B cell (primary cell): ENCODE measurements around the gene NUCB2. TPM values are rescaled to one million over a fixed set of nuclear protein-coding genes. Genes with fewer than 3 reads are reported as not detected.
"Not testable (repeated sequence)": the region's sequence is repeated elsewhere in the genome, so short reads cannot be mapped to it uniquely, and the experiment has no call there.

Experiments
- ATAC-seq: fragments of 200-7000 bp; cut with Tn5 transposase; one replicate; pipeline ENCODE4 v1.10.0; 2021; ENCODE audit warnings: low read depth, mild to moderate bottlenecking, moderate number of reproducible peaks, moderate library complexity
- CTCF ChIA-PET: fragments of 350-600 bp; sonication (Branson Sonifier 250); formaldehyde crosslinking; loops from one replicate; lab custom pipeline; 2021; ENCODE audit warnings: antibody characterized with exemption, inconsistent platforms; lab: Charles Lee
- POLR2A ChIA-PET: fragments of 350-600 bp; sonication (Branson Sonifier 250); formaldehyde crosslinking; loops from one replicate; lab custom pipeline; 2021; ENCODE audit warnings: antibody characterized with exemption; lab: Charles Lee
- DNase-seq: peaks from one replicate; pipeline ENCODE4 v3.0.0; 2013
- H2AFZ ChIP-seq: 2 replicates; pipeline ENCODE4 v1.6.1; 2012; ENCODE audit warnings: mild to moderate bottlenecking, low read depth, low read length; ENCODE audit not compliant: insufficient read depth, poor library complexity, severe bottlenecking
- H3K27ac ChIP-seq, 2 donors: 1 replicate in 1 of 2; 2 replicates in 1 of 2; pipeline ENCODE4 v1.5.1; 2012 to 2013; ENCODE audit warnings: low read length in 2 of 2, mild to moderate bottlenecking in 2 of 2, moderate library complexity in 1 of 2
- H3K27me3 ChIP-seq, 4 experiments: fragments of 200-600 bp in 1 of 4; sonication (generic) in 1 of 4; replicated peaks in 1 of 4; 1 replicate in 2 of 4; 2 replicates in 2 of 4; pipeline versions ENCODE4 v1.6.1 to v1.7.0; 2013 to 2016; ENCODE audit warnings: low read length in 3 of 4, mild to moderate bottlenecking in 2 of 4, mixed read lengths in 1 of 4, moderate library complexity in 1 of 4; ENCODE audit not compliant: insufficient read depth in 4 of 4, control insufficient read depth in 3 of 4; ENCODE audit errors: control extremely low read depth in 1 of 4
- H3K36me3 ChIP-seq, 2 experiments: replicated peaks in 1 of 2; 1 replicate in 1 of 2; 2 replicates in 1 of 2; pipeline versions ENCODE4 v1.6.1 to v1.7.1; 2013; ENCODE audit warnings: low read length in 1 of 2; ENCODE audit not compliant: insufficient read depth in 2 of 2, control insufficient read depth in 1 of 2; ENCODE audit errors: control extremely low read depth in 1 of 2, extremely low read depth in 1 of 2
- H3K4me1 ChIP-seq, 2 donors: fragments of 200-600 bp in 1 of 2; sonication (generic) in 1 of 2; 1 replicate in 1 of 2; 2 replicates in 1 of 2; pipeline versions ENCODE4 v1.5.1 to v1.6.1; 2013 to 2017; ENCODE audit warnings: low read length in 2 of 2; ENCODE audit not compliant: control insufficient read depth in 2 of 2, insufficient read depth in 2 of 2
- H3K4me2 ChIP-seq: replicated peaks from 2 replicates; pipeline ENCODE3; 2012; ENCODE audit warnings: mild to moderate bottlenecking, low read depth, low read length; ENCODE audit not compliant: poor library complexity, severe bottlenecking
- H3K4me3 ChIP-seq, 5 experiments: fragments of 200-600 bp in 1 of 5; sonication (generic) in 1 of 5; 1 replicate in 3 of 5; 2 replicates in 2 of 5; pipeline versions ENCODE4 v1.5.1 to v1.7.0; 2011 to 2016; ENCODE audit warnings: low read length in 4 of 5, mild to moderate bottlenecking in 4 of 5, low read depth in 2 of 5, control low read depth in 1 of 5, moderate library complexity in 1 of 5; ENCODE audit not compliant: insufficient read depth in 1 of 5; ENCODE audit errors: control extremely low read depth in 1 of 5, extremely low read depth in 1 of 5
- H3K79me2 ChIP-seq: fragments of 200-600 bp; sonication (generic); one replicate; pipeline ENCODE4 v1.6.0; 2016; ENCODE audit warnings: low read length; ENCODE audit not compliant: control insufficient read depth, insufficient read depth
- H3K9ac ChIP-seq: fragments of 200-600 bp; sonication (generic); 2 replicates; pipeline ENCODE4 v1.6.1; 2017; ENCODE audit warnings: mild to moderate bottlenecking, low read length, moderate library complexity
- H3K9me3 ChIP-seq, 3 donors: one replicate each; pipeline versions ENCODE4 v1.6.1 to v1.7.1; 2013; ENCODE audit warnings: low read length in 2 of 3; ENCODE audit not compliant: control insufficient read depth in 2 of 3, insufficient read depth in 1 of 3; ENCODE audit errors: control extremely low read depth in 1 of 3
- H4K20me1 ChIP-seq: 2 replicates; pipeline ENCODE4 v1.6.0; 2012; ENCODE audit warnings: mild to moderate bottlenecking, low read length; ENCODE audit not compliant: insufficient read depth, control insufficient read depth, poor library complexity, severe bottlenecking
- H3K27ac Mint-ChIP-seq: one replicate; pipeline ENCODE4 v1.8.0; 2021; ENCODE audit warnings: mixed read lengths
- H3K27me3 Mint-ChIP-seq: one replicate; pipeline ENCODE4 v1.8.0; 2021; ENCODE audit warnings: mixed read lengths
- H3K4me1 Mint-ChIP-seq: one replicate; pipeline ENCODE4 v1.8.0; 2021; ENCODE audit warnings: mixed read lengths
- H3K4me3 Mint-ChIP-seq: one replicate; pipeline ENCODE4 v1.8.0; 2021; ENCODE audit warnings: mixed read lengths
- H3K9me3 Mint-ChIP-seq: one replicate; pipeline ENCODE4 v1.8.0; 2022; ENCODE audit warnings: mixed read lengths; ENCODE audit not compliant: insufficient read depth
- CTCF ChIP-seq: fragments of 200-600 bp; IDR thresholded peaks from one replicate; pipeline ENCODE4 v1.8.0; 2022; ENCODE audit warnings: antibody characterized with exemption, mild to moderate bottlenecking
- EZH2 ChIP-seq: IDR thresholded peaks from 2 replicates; pipeline ENCODE4 v1.6.1; 2012; ENCODE audit warnings: borderline replicate concordance, low read depth, mild to moderate bottlenecking, moderate library complexity, low read length; ENCODE audit not compliant: insufficient read depth, poor library complexity, severe bottlenecking
- WGBS: methylation state at CpG from one replicate; pipeline ENCODE4 v1.1.5; 2013; ENCODE audit warnings: missing lambda C conversion rate; ENCODE audit not compliant: insufficient coverage; 5-methylcytosine and 5-hydroxymethylcytosine counted together
- intact Hi-C: fragments of 100-400 bp; cut with micrococcal nuclease; formaldehyde crosslinking; loops from one replicate; pipeline ENCODE4 v1.10.0; 2022
- polyA plus RNA-seq: library from polyadenylated mRNA; depleted of rRNA; stranded (reverse); fragments of >200 nt; gene quantifications from 2 replicates; pipeline ENCODE4 v1.2.3, GENCODE V29; 2012
- total RNA-seq, 2 donors: library from RNA; stranded (reverse); fragments of 120-200 nt in 1 of 2; gene quantifications; 1 replicate in 1 of 2; 2 replicates in 1 of 2; pipeline versions ENCODE4 v1.2.3 to v1.2.4, GENCODE V29; 2013 to 2022

The NUCB2 gene
- total and polyA plus RNA-seq, 2 donors (not counting 1 experiment from before 2014, with no cell fraction given), result 1.8 to 6.8 TPM

- CTCF ChIA-PET, result no interaction called here
Observed at GRCh38 chr11:17233101-17233500, 43.4 kb upstream of the NUCB2 start.

GRCh38 chr11:17238377-17238776 is 38.2 kb upstream of the NUCB2 start:
- Histone ChIP-seq H3K79me2 (no peaks in the 10 kb centered on the region), H3K9ac (no peak overlapping the region), H3K36me3 (no peaks in the 10 kb centered on the region), H3K27ac (no peak overlapping the region), H3K4me1 (no peaks in the 10 kb centered on the region), H3K27me3 (peaks cover 0 to 3% (median 0%) of the 10 kb centered on the region in 4 experiments), H3K4me3 (no peak overlapping the region), H4K20me1 (no peaks in the 10 kb centered on the region), H3K4me2 (no peak overlapping the region), H2AFZ (no peak overlapping the region), H3K9me3 (no peaks in the 10 kb centered on the region)
- Mint-ChIP-seq H3K4me1 (no peaks in the 10 kb centered on the region), H3K27ac (no peak overlapping the region), H3K9me3 (no peaks in the 10 kb centered on the region), H3K27me3 (peaks cover 29% of the 10 kb centered on the region), H3K4me3 (no peak overlapping the region)
- intact Hi-C loops, result no loop called here
- ChIA-PET POLR2A (no interaction called here), CTCF (interaction anchor here (1.3 kb wide), 1 partner anchor 8 kb away, joined by 4 read pairs; no protein-coding TSS in a partner anchor)
- 83% methylated on average over 2 of the region's 3 CpGs for WGBS
- DNase-seq, result no peak
- no peak for ATAC-seq
- TF ChIP-seq CTCF, result no peak
- TF ChIP-seq EZH2, result no peak

More at GRCh38 chr11:17233101-17233500, 43.4 kb upstream of the NUCB2 start:
- TF ChIP-seq CTCF, result no peak
- no peak for TF ChIP-seq EZH2
- Histone ChIP-seq H3K27me3 (no peaks in the 10 kb centered on the region), H3K4me2 (no peak overlapping the region), H3K4me1 (peaks cover 4 to 17% of the 10 kb centered on the region in 2 donors), H3K9ac (no peak overlapping the region), H4K20me1 (no peaks in the 10 kb centered on the region), H3K4me3 (no peak overlapping the region), H2AFZ (no peak overlapping the region), H3K36me3 (no peaks in the 10 kb centered on the region), H3K9me3 (peaks cover 0 to 2% (median 0%) of the 10 kb centered on the region in 3 donors), H3K27ac (no peak overlapping the region), H3K79me2 (no peaks in the 10 kb centered on the region)
- Mint-ChIP-seq H3K9me3 (no peaks in the 10 kb centered on the region), H3K4me1 (peaks cover 11% of the 10 kb centered on the region), H3K27ac (no peak overlapping the region), H3K27me3 (peaks cover 4% of the 10 kb centered on the region), H3K4me3 (no peak overlapping the region)
- intact Hi-C loops, result loop anchor here (5.0 kb wide), 1 partner anchor 119 kb away; the partner anchor contains the start of gene NCR3LG1
- DNase-seq, result no peak
- POLR2A ChIA-PET, result no interaction called here
- no peak for ATAC-seq

GRCh38 chr11:17239927-17240326 is 36.6 kb upstream of the NUCB2 start:
- H3K9me3 ChIP-seq, H3K27me3 ChIP-seq, H3K4me1 ChIP-seq, H3K9me3 Mint-ChIP-seq, intact Hi-C loops, H4K20me1 ChIP-seq, H3K27ac Mint-ChIP-seq, POLR2A ChIA-PET, H3K4me3 Mint-ChIP-seq, CTCF ChIA-PET, H3K36me3 ChIP-seq, H3K4me1 Mint-ChIP-seq, DNase-seq, H3K4me2 ChIP-seq, H3K79me2 ChIP-seq, H3K27ac ChIP-seq, ATAC-seq, H3K4me3 ChIP-seq, H3K9ac ChIP-seq, H2AFZ ChIP-seq: not testable (repeated sequence)
- no CpG with 5 or more reads among the region's 4 CpGs for WGBS
- peaks cover 31% of the 10 kb centered on the region for H3K27me3 Mint-ChIP-seq
